ENCODE data around the gene UVSSA. TPM values are rescaled to one million over a fixed set of nuclear protein-coding genes. Genes with fewer than 3 reads are reported as not detected.
A peak's percentile ranks its signal among the peaks of the same experiment; 100 is the strongest.
"Not testable (repeated sequence)": the region's sequence is repeated elsewhere in the genome, so short reads cannot be mapped to it uniquely, and the experiment has no call there.

The UVSSA gene
- total RNA-seq, 2 donors from 2014 or later: 18.2 to 26.0 TPM

DNA sequence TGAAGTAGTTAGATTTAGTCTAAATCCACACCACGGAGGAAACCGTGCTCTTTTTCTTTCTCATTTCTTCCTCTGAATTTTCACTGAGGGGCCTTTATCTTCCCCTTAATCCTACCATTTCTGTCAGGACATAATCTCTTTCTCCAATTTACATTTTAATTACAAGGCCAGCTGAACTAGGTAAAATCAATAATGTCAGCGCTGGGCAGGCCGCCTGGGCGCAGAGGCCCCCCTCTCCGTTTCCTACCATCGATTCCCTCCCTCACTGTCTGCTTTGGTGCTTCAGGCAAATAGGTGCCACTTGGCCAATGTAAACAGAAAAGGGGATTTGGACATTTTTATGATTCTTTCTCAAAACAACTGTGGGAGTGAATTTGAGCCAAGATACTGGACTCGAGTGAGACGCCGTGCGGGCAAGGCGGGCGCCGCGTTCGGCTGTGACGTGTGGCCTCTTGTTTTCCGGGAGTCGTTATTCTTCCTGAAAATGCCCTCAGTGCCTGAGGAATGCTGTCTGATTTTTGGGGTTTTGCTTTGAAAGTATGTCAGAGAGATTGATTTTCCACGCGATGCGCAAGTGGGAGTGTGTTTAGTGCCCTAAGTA is 22.6 kb downstream of the UVSSA start:
- Histone ChIP-seq H3K27me3 (no peaks in the 10 kb centered on the region), H3K27ac (peak overlapping the region; percentile 10 to 41 (median 28)), H3K4me1 (peaks cover 21% of the 10 kb centered on the region), H3K4me3 (no peak overlapping the region), H3K36me3 (replicated peaks in 1 of 2; ENCODE audit: insufficient read depth in 1 of 2, low read depth in 2 of 2) (no peaks in the 10 kb centered on the region), H3K9me3 (no peaks in the 10 kb centered on the region)
- ATAC-seq (peak; percentile 41), DNase-seq (peak in 2 of 4 donors; percentile 17 to 20)
- intact Hi-C loops (cut with DNase I): no loop called here
- TF ChIP-seq, protein P1, sequence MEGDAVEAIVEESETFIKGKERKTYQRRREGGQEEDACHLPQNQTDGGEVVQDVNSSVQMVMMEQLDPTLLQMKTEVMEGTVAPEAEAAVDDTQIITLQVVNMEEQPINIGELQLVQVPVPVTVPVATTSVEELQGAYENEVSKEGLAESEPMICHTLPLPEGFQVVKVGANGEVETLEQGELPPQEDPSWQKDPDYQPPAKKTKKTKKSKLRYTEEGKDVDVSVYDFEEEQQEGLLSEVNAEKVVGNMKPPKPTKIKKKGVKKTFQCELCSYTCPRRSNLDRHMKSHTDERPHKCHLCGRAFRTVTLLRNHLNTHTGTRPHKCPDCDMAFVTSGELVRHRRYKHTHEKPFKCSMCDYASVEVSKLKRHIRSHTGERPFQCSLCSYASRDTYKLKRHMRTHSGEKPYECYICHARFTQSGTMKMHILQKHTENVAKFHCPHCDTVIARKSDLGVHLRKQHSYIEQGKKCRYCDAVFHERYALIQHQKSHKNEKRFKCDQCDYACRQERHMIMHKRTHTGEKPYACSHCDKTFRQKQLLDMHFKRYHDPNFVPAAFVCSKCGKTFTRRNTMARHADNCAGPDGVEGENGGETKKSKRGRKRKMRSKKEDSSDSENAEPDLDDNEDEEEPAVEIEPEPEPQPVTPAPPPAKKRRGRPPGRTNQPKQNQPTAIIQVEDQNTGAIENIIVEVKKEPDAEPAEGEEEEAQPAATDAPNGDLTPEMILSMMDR (IDR thresholded peaks at IDR 0.05): no peak
- TF ChIP-seq POLR2A (IDR thresholded peaks at IDR 0.05): no peak
- WGBS, 2 donors: 61 to 75% methylated on average over 22 of the region's 22 CpGs

GRCh38 chr4:1370321-1371124 is 23.5 kb downstream of the UVSSA start:
- Histone ChIP-seq H3K9me3 (no peaks in the 10 kb centered on the region), H3K27ac (no peak overlapping the region), H3K4me3 (no peak overlapping the region), H3K4me1 (peaks cover 12% of the 10 kb centered on the region), H3K36me3 (replicated peaks in 1 of 2; ENCODE audit: insufficient read depth in 1 of 2, low read depth in 2 of 2) (peaks cover 0 to under 1% of the 10 kb centered on the region in 2 donors), H3K27me3 (no peaks in the 10 kb centered on the region)
- DNase-seq (peak in 3 of 4 donors; percentile 16 to 21 (median 21)), ATAC-seq (no peak)
- TF ChIP-seq, protein P1 (IDR thresholded peaks at IDR 0.05): no peak
- TF ChIP-seq POLR2A (IDR thresholded peaks at IDR 0.05): no peak
- intact Hi-C loops (cut with DNase I): no loop called here
- WGBS, 2 donors: 89 to 94% methylated on average over 17 to 27 of the region's 29 CpGs

- no peak overlapping the region for H3K27ac ChIP-seq
- H3K9me3 ChIP-seq: no peaks in the 10 kb centered on the region
- H3K4me1 ChIP-seq: peaks cover 9% of the 10 kb centered on the region
- H3K4me3 ChIP-seq: no peak overlapping the region
- TF ChIP-seq, protein P1 (IDR thresholded peaks at IDR 0.05): no peak
- no peak for TF ChIP-seq POLR2A (IDR thresholded peaks at IDR 0.05)
- intact Hi-C loops (cut with DNase I): no loop called here
- H3K27me3 ChIP-seq: no peaks in the 10 kb centered on the region
- DNase-seq (peak in 1 of 4 donors; percentile 2), ATAC-seq (no peak)
- WGBS, 2 donors: 91 to 93% methylated on average over 27 to 28 of the region's 28 CpGs
- H3K36me3 ChIP-seq (replicated peaks in 1 of 2; ENCODE audit: insufficient read depth in 1 of 2, low read depth in 2 of 2): peaks cover 0 to 7% of the 10 kb centered on the region in 2 donors
Observed at GRCh38 chr4:1371176-1372165, 24.5 kb downstream of the UVSSA start.

DNA sequence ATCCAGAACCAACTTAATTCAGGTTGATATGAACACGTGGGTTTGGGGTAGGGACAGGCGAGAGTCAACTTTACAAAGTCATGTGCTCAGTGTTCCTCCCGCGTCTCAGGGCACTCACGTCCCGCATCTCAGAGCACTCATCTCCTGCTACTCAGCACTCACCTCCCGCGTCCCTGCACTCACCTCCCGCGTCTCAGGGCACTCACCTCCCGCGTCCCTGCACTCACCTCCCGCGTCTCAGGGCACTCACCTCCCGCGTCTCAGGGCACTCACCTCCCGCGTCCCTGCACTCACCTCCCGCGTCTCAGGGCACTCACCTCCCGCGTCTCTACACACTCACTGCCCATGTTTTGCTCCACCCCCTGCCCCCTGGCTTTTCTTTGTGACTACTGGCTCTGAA is 25.6 kb downstream of the UVSSA start:
- H3K9me3 ChIP-seq; H3K36me3 ChIP-seq (replicated peaks in 1 of 2; ENCODE audit: insufficient read depth in 1 of 2, low read depth in 2 of 2); H3K27ac ChIP-seq; H3K27me3 ChIP-seq; H3K4me3 ChIP-seq; H3K4me1 ChIP-seq; ATAC-seq; intact Hi-C loops (cut with DNase I): not testable (repeated sequence)
- 75 to 93% methylated on average over 17 to 22 of the region's 22 CpGs for WGBS, 2 donors
- peak in 1 of 4 donors; percentile 2 for DNase-seq

Measured in body of pancreas (tissue), 4 donors.